Psoas muscle (tissue), 8 donors: ENCODE results near the gene PTPRD. TPM values are rescaled to one million over a fixed set of nuclear protein-coding genes. Genes with fewer than 3 reads are reported as not detected.

Experiments used
- ATAC-seq, 4 donors: fragments of 200-7000 bp; cut with Tn5 transposase; one replicate each; pipeline ENCODE4 v1.9.1; 2020; ENCODE audit warnings: moderate library complexity in 3 of 4, mild to moderate bottlenecking in 2 of 4
- DNase-seq, 2 donors: peaks; one replicate each; pipeline ENCODE4 v3.0.0-alpha.2; 2020
- H3K27ac ChIP-seq: fragments of 200-600 bp; one replicate; pipeline ENCODE4 v1.8.0; 2022
- H3K27me3 ChIP-seq, 3 donors: fragments of 200-600 bp in 1 of 3; one replicate each; pipeline versions ENCODE4 v1.6.1 to v1.8.0; 2013 to 2022; ENCODE audit warnings: low read length in 2 of 3, mild to moderate bottlenecking in 2 of 3, moderate library complexity in 1 of 3; ENCODE audit not compliant: insufficient read depth in 3 of 3
- H3K36me3 ChIP-seq, 2 donors: fragments of 200-600 bp in 1 of 2; one replicate each; pipeline versions ENCODE4 v1.6.1 to v1.8.0; 2013 to 2022; ENCODE audit warnings: low read depth in 1 of 2, mild to moderate bottlenecking in 1 of 2, moderate library complexity in 1 of 2; ENCODE audit not compliant: insufficient read depth in 1 of 2
- H3K4me1 ChIP-seq: fragments of 200-600 bp; one replicate; pipeline ENCODE4 v1.8.0; 2022
- H3K4me3 ChIP-seq: fragments of 200-600 bp; one replicate; pipeline ENCODE4 v1.8.0; 2022; ENCODE audit warnings: mild to moderate bottlenecking
- H3K9me3 ChIP-seq: fragments of 200-600 bp; one replicate; pipeline ENCODE4 v1.8.0; 2022
- WGBS, 3 donors: extraction: QIAGEN DNeasy Blood & Tissue Kit; methylation state at CpG; one replicate each; pipeline versions ENCODE4 v1.1.6 to v1.1.7; 2013; 5-methylcytosine and 5-hydroxymethylcytosine counted together
- intact Hi-C, 2 donors: fragments of 100-400 bp; cut with DNase I; formaldehyde crosslinking; loops; one replicate each; pipeline versions ENCODE4 v1.11.0 to v1.14.2; 2022
- polyA plus RNA-seq, 3 donors: library from polyadenylated mRNA; stranded (reverse); fragments of 200-250 nt; gene quantifications; one replicate each; pipeline ENCODE4 v1.2.3, GENCODE V29; 2013
- total RNA-seq, 4 donors: library from RNA; stranded (reverse); fragmentation: NEBNext Ultra II Directional in 2 of 4; extraction: Animal tissue kit (Norgen Biotek cat#: 25700) in 2 of 4; gene quantifications; one replicate each; pipeline versions ENCODE4 v1.2.1 to v1.2.4, GENCODE V29; 2021 to 2023
- TF ChIP-seq, protein P1 (sequence below): fragments of 200-600 bp; IDR thresholded peaks from one replicate; pipeline ENCODE4 v1.8.0; 2022; ENCODE audit warnings: antibody characterized with exemption
- donor health status: healthy with polysubstance abuse.
- donor health status: DM: no; HTN: no; CAD: no; lungs with moderate emphysema.
- donor health status: Bipolar disorder and iron deficiency.
- donor health status: healthy.
- donor health status: DM: yes; HTN: yes; CAD: no.
- donor health status: DM: no; HTN: no; CAD: no.
- donor health status: DM: no; HTN: no; CAD: no.
- donor health status: DM: yes; HTN: yes; CAD: no.

Gene PTPRD
- total and polyA plus RNA-seq, 7 donors, result 0.44 to 3.1 (median 0.91) TPM

DNA sequence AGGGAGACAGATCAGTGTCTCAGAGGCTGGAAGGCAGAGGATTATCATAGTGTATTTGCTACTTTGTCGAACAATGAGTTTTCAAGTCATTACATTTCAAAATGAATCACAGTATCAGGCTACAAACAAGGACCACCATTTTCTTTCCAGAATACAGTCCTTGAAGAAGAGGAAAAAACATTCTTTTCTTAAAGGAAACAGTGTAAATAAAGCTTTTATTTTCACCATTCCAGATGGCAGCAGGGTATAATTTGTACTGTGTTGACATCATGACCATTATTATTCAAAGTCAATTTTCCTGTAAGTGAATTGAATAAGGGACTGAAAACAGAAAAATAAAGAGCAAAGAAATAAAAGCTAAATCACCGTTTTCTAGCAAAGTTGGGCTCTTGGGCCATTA lies 2076.0 kb downstream of the PTPRD start:
- DNase-seq, result no peak
- H3K27me3 ChIP-seq, result no peaks in the 10 kb centered on the region
- WGBS, 3 donors, result 91 to 97% (median 91%) methylated on average over 2 of the region's 2 CpGs
- no peaks in the 10 kb centered on the region for H3K4me1 ChIP-seq
- TF ChIP-seq, protein P1, sequence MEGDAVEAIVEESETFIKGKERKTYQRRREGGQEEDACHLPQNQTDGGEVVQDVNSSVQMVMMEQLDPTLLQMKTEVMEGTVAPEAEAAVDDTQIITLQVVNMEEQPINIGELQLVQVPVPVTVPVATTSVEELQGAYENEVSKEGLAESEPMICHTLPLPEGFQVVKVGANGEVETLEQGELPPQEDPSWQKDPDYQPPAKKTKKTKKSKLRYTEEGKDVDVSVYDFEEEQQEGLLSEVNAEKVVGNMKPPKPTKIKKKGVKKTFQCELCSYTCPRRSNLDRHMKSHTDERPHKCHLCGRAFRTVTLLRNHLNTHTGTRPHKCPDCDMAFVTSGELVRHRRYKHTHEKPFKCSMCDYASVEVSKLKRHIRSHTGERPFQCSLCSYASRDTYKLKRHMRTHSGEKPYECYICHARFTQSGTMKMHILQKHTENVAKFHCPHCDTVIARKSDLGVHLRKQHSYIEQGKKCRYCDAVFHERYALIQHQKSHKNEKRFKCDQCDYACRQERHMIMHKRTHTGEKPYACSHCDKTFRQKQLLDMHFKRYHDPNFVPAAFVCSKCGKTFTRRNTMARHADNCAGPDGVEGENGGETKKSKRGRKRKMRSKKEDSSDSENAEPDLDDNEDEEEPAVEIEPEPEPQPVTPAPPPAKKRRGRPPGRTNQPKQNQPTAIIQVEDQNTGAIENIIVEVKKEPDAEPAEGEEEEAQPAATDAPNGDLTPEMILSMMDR, result no peak
- no peak overlapping the region for H3K27ac ChIP-seq
- no peaks in the 10 kb centered on the region for H3K36me3 ChIP-seq
- no peaks in the 10 kb centered on the region for H3K9me3 ChIP-seq
- no peak for ATAC-seq
- H3K4me3 ChIP-seq, result no peak overlapping the region
- intact Hi-C loops, result no loop called here

DNA sequence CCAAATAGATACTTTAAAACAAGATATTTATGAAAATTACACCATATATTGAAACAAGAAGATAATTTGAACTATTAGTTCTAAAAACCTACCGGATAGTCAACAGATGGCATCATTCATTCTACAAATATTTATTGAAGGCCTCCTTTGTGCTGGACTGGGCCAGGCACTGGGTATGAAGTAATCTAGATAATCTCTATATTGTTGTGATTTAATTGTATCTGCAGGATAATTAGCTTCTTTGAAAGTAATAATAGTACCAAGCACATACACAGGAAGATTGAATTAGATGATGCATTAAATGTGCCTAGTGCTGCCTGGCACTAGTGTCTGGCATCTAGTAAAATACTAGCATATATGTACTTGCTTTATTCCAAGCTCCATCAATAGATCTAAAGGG lies 2078.0 kb downstream of the PTPRD start:
- TF ChIP-seq, protein P1, result no peak
- no peak overlapping the region for H3K27ac ChIP-seq
- H3K4me3 ChIP-seq, result no peak overlapping the region
- WGBS, 3 donors, result 75 to 93% (median 90%) methylated on average over 1 of the region's 1 CpG
- H3K27me3 ChIP-seq, result no peaks in the 10 kb centered on the region
- H3K4me1 ChIP-seq, result no peaks in the 10 kb centered on the region
- H3K36me3 ChIP-seq, result no peaks in the 10 kb centered on the region
- intact Hi-C loops, result no loop called here
- ATAC-seq (no peak), DNase-seq (no peak)
- no peaks in the 10 kb centered on the region for H3K9me3 ChIP-seq

- H3K4me1 ChIP-seq, result no peaks in the 10 kb centered on the region
- TF ChIP-seq, protein P1, result no peak
- no peaks in the 10 kb centered on the region for H3K36me3 ChIP-seq
- H3K9me3 ChIP-seq, result no peaks in the 10 kb centered on the region
- H3K4me3 ChIP-seq, result no peak overlapping the region
- ATAC-seq (no peak), DNase-seq (no peak)
- H3K27ac ChIP-seq, result no peak overlapping the region
- no peaks in the 10 kb centered on the region for H3K27me3 ChIP-seq
- intact Hi-C loops, result no loop called here
- 92 to 97% (median 93%) methylated on average over 3 of the region's 3 CpGs for WGBS, 3 donors
These were observed 2079.1 kb downstream of the PTPRD start for GRCh38 chr9:8533681-8534080.

- H3K36me3 ChIP-seq, result no peaks in the 10 kb centered on the region
- TF ChIP-seq, protein P1, result no peak
- H3K9me3 ChIP-seq, result no peaks in the 10 kb centered on the region
- no peak overlapping the region for H3K4me3 ChIP-seq
- no peaks in the 10 kb centered on the region for H3K4me1 ChIP-seq
- WGBS, 3 donors, result 63 to 73% (median 73%) methylated on average over 8 of the region's 8 CpGs
- H3K27ac ChIP-seq, result no peak overlapping the region
- H3K27me3 ChIP-seq, result no peaks in the 10 kb centered on the region
- intact Hi-C loops, result no loop called here
- ATAC-seq (no peak), DNase-seq (no peak)
These were observed 2080.9 kb downstream of the PTPRD start for GRCh38 chr9:8531826-8532415.

DNA sequence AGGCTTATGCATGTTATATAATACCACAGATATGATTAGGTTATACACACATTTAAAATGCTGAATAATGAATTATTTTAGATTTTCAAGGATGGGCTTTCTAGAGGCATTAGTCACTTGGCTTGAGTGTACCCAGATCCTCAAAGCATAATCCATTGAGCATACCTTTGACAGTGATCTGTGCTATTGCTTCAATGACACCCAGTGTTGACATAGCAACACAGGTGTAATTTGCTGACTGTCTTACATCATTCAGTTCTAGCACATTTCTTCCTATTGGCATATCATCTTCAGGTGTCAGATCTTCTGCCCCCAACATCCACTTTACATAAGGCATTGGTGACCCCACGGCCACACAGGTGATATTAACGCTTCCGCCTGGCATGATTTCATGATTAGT lies 2091.7 kb downstream of the PTPRD start:
- DNase-seq, result no peak
- H3K27ac ChIP-seq, result no peak overlapping the region
- intact Hi-C loops, result no loop called here
- H3K4me3 ChIP-seq, result no peak overlapping the region
- no peaks in the 10 kb centered on the region for H3K4me1 ChIP-seq
- no peaks in the 10 kb centered on the region for H3K9me3 ChIP-seq
- H3K36me3 ChIP-seq, result no peaks in the 10 kb centered on the region
- no peaks in the 10 kb centered on the region for H3K27me3 ChIP-seq
- no peak for ATAC-seq
- 95 to 97% (median 96%) methylated on average over 3 of the region's 3 CpGs for WGBS, 3 donors
- TF ChIP-seq, protein P1, result no peak
